Stomach (tissue), 4 donors: ENCODE results near the gene LSM14A.

Experiments
- CTCF ChIP-seq, 7 experiments: fragments of 450-650 bp in 4 of 7; fragments of 200-600 bp in 3 of 7; sonication (generic) in 3 of 7; IDR thresholded peaks; one replicate each; pipeline ENCODE4 v1.5.1; 2016 to 2019; ENCODE audit warnings: antibody characterized with exemption in 7 of 7, control low read depth in 2 of 7, mild to moderate bottlenecking in 1 of 7
- EP300 ChIP-seq: sonication (generic); formaldehyde crosslinking; IDR thresholded peaks from one replicate; pipeline ENCODE4 v1.6.1; 2017; ENCODE audit warnings: antibody characterized with exemption
- POLR2A ChIP-seq, 4 donors: fragments of 450-650 bp; IDR thresholded peaks; one replicate each; pipeline ENCODE4 v1.6.1; 2016; ENCODE audit warnings: antibody characterized with exemption in 4 of 4, control low read depth in 2 of 4, mild to moderate bottlenecking in 1 of 4, moderate library complexity in 1 of 4
- POLR2AphosphoS5 ChIP-seq, 3 donors: sonication (generic); formaldehyde crosslinking; IDR thresholded peaks; one replicate each; pipeline ENCODE4 v1.6.1; 2016; ENCODE audit warnings: antibody characterized with exemption in 3 of 3

GRCh38 chr19:34269081-34269480 lies 96.8 kb downstream of the LSM14A start:
- TF ChIP-seq POLR2A (IDR thresholded peaks at IDR 0.05) (no peak), CTCF (IDR thresholded peaks at IDR 0.05) (no peak), EP300 (no peak), POLR2AphosphoS5 (IDR thresholded peaks at IDR 0.05) (no peak)
